ELF-1 (cell line): Measurements from ENCODE around the gene LRGUK.

ENCODE experiments used
- DNase-seq: peaks from one replicate; pipeline ENCODE4 v3.0.0-alpha.2; 2016; ENCODE audit warnings: low read depth, low spot score

LRGUK gene

GRCh38 chr7:134300988-134301387 lies 173.8 kb downstream of the LRGUK start:
- no peak for DNase-seq

DNA sequence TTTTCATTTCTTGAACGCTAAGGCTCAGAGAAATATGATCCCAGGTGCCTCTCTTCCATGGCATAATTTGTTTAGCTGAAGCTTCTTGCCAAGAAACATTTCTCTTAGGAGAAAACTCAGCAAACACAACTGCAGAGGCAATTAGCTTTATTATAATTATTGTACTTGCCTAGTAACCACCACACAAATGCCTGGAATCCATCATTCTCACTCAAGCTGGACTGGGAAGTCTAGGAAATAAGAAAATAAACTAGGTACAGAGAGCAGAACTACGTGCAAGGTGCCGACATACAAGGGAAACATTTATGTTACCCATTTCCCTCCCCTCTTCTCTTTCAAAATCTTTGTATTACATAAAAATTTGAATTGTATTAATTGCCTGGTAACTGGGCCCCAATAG lies 174.5 kb downstream of the LRGUK start:
- DNase-seq = no peak

- no peak for DNase-seq
Observed at GRCh38 chr7:134302120-134302519, 175.0 kb downstream of the LRGUK start.

DNA sequence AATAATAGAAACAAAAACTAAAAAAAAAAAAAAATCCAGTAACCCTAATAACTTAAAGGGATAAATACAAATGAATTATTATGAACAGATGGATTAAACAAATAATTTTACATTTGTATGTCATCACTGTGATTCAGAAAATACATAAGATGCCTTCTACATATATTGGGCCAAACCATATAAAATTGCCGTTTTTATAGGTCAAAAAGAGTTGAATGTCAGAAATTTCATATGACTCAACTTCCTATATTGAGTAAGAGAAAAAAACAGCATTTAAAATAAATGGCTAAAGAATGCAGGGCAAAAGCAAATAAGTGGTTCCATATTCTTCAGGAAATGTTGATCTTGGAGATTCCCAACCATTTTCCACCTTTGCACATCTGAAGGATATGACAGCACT lies 180.2 kb downstream of the LRGUK start:
- no peak for DNase-seq

DNA sequence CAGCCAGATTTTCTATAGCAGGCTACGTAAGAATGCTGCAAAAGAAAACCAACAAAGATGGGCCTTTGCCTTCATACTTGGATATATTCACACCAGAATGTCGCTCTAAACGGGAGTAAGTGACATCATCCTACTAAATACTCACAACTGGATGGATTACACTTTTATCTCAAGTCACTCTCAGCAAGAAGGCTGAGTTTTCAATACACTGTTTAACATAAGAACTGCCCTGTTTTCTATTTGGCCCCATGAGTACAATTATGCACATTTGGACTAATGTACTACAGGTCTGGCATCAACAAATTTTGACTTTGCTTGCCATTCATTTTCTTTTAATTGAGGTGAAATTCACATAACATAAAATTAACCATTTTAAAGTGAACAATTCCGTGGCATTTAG lies 181.4 kb downstream of the LRGUK start:
- DNase-seq = no peak

DNA sequence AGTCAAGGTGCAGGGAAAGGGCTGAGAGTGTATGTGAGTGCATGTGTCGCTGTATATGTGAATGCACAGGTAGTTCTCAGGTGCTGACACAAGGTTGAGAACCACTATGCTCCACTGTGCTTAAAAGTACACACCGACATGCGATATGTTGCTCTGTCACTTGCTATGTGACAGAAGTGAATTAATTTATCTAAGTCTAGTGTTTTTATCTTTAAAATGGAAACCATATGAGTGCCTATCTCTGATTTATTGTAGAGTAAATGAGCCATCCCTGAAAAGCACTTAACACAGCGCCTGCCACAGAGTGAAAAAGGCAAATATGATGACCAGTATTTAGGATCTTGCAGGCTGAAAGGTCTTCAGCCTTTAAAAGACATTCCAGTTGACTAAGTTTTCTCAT lies 184.7 kb downstream of the LRGUK start:
- no peak for DNase-seq

GRCh38 chr7:134312717-134313116 lies 185.6 kb downstream of the LRGUK start:
- no peak for DNase-seq

DNA sequence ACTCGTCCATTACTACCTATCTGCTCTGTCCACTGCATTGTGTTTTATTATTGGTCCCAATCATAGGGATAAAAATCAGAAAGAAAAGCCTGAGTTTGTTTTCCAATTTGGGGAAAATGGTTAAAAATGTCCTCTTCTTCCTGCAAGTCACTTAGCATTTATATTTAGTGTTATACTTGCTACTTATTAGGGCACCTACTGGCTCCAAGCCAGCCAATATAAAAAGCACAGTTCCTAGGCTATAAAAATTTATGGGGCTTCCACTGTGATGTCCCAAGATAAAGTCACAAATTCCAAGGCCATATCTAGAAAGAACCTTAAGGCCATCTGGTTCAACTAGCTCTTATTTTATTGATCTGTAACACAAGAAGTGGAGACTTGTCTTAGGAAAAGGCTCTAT lies 186.4 kb downstream of the LRGUK start:
- DNase-seq = no peak
